Neutrophil (primary cell): ENCODE results near the gene SHROOM2.

Experiments used
- H3K27ac ChIP-seq: fragments of 200-600 bp; sonication (generic); 2 replicates; pipeline ENCODE4 v1.5.1; 2016; ENCODE audit warnings: mild to moderate bottlenecking, moderate library complexity
- H3K27me3 ChIP-seq: fragments of 200-600 bp; sonication (generic); 2 replicates; pipeline ENCODE4 v1.6.0; 2016; ENCODE audit warnings: mild to moderate bottlenecking
- H3K36me3 ChIP-seq: fragments of 200-600 bp; sonication (generic); 2 replicates; pipeline ENCODE4 v1.5.1; 2017
- H3K4me1 ChIP-seq, 2 experiments: fragments of 200-600 bp in 1 of 2; sonication (generic) in 1 of 2; 1 replicate in 1 of 2; 2 replicates in 1 of 2; pipeline versions ENCODE4 v1.5.1 to v1.6.1; 2013 to 2016; ENCODE audit warnings: low read depth in 1 of 2, low read length in 1 of 2, mild to moderate bottlenecking in 1 of 2, moderate library complexity in 1 of 2; ENCODE audit not compliant: control insufficient read depth in 1 of 2, insufficient read depth in 1 of 2
- H3K4me3 ChIP-seq, 2 experiments: fragments of 200-600 bp in 1 of 2; sonication (generic) in 1 of 2; 1 replicate in 1 of 2; 2 replicates in 1 of 2; pipeline ENCODE4 v1.5.1; 2013 to 2016; ENCODE audit warnings: low read depth in 1 of 2, low read length in 1 of 2, mild to moderate bottlenecking in 1 of 2, moderate library complexity in 1 of 2
- H3K9me3 ChIP-seq: fragments of 200-600 bp; sonication (generic); 2 replicates; pipeline ENCODE4 v1.5.1; 2016
- CTCF ChIP-seq: fragments of 200-600 bp; sonication (generic); IDR thresholded peaks from 2 replicates; pipeline ENCODE4 v1.5.1; 2016; ENCODE audit warnings: antibody characterized with exemption

Gene SHROOM2

DNA sequence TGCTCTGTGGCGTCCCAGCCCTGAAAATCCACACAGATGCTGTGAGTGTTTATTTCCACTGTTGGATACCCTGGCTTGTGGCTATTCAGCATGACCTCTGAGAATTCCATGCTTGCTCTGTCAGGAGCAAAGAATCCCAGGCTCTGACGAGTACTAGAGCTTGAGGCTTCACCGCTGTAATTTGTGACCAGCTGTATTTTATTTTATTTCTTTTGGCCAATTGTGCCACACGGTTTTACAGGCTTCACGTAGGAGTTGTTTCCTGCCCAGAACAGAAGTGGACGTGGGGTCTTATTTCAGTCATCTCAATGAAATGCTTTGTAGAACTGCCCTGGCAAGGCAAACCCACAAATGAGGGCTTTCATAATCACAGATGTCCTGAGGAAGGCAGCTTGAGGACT lies 111.5 kb downstream of the SHROOM2 start:
- no peaks in the 10 kb centered on the region for H3K27me3 ChIP-seq
- H3K4me3 ChIP-seq = no peak overlapping the region
- TF ChIP-seq CTCF = no peak
- H3K36me3 ChIP-seq = no peaks in the 10 kb centered on the region
- no peaks in the 10 kb centered on the region for H3K9me3 ChIP-seq
- no peaks in the 10 kb centered on the region for H3K4me1 ChIP-seq
- H3K27ac ChIP-seq = no peak overlapping the region

DNA sequence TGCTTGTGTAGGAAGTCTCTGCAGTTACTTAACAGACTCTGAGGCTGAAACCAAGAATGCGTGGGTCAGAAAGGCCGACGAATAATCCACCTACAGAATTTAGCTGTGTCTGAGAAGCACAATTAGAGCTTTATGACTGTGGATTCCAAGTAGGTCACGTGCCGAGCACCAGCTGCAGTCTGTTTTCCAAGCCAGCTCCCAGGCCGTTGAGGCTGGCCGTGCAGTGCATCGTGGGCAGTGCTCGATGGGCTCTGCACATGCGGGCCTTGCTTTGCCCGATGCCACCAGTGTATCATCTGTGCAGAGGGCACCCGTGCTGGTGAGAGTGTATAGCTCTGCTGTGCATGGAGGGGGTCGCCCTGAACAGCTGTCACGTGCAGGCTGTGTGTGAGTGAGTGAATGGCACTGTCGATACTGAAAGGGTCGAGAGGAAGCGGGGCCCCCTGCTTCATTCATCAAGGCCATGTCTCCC lies 113.4 kb downstream of the SHROOM2 start:
- Histone ChIP-seq H3K27me3 (no peaks in the 10 kb centered on the region), H3K4me3 (no peak overlapping the region), H3K27ac (no peak overlapping the region), H3K9me3 (no peaks in the 10 kb centered on the region), H3K4me1 (no peaks in the 10 kb centered on the region), H3K36me3 (no peaks in the 10 kb centered on the region)
- TF ChIP-seq CTCF = no peak

DNA sequence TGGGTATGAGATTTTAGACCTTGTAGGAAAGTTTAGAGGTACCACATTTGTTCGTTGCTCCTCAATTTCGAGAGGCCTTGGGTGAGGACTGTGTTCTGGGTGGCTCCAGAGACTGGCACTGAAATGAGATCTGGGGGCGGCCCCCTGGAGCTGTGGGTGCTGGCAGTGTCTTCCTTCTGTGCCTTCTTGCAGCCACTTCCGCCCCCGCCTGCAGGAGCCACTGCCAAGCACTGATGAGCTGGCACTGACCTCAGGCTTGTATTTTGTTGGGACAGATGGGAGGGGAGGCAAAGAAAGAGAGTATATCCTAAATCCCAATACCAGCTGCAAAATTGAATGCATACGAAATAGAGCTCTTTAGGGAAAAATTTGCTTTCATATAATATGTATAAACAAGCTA lies 116.4 kb downstream of the SHROOM2 start:
- Histone ChIP-seq H3K27ac (no peak overlapping the region), H3K4me1 (peaks cover 0 to 6% of the 10 kb centered on the region in 2 experiments), H3K4me3 (no peak overlapping the region), H3K36me3 (no peaks in the 10 kb centered on the region), H3K27me3 (no peaks in the 10 kb centered on the region), H3K9me3 (no peaks in the 10 kb centered on the region)
- TF ChIP-seq CTCF = no peak

GRCh38 chrX:9903146-9903545 lies 116.9 kb downstream of the SHROOM2 start:
- Histone ChIP-seq H3K27me3 (no peaks in the 10 kb centered on the region), H3K4me3 (no peak overlapping the region), H3K27ac (no peak overlapping the region), H3K36me3 (no peaks in the 10 kb centered on the region), H3K9me3 (no peaks in the 10 kb centered on the region), H3K4me1 (peaks cover 0 to 9% of the 10 kb centered on the region in 2 experiments)
- TF ChIP-seq CTCF = no peak

DNA sequence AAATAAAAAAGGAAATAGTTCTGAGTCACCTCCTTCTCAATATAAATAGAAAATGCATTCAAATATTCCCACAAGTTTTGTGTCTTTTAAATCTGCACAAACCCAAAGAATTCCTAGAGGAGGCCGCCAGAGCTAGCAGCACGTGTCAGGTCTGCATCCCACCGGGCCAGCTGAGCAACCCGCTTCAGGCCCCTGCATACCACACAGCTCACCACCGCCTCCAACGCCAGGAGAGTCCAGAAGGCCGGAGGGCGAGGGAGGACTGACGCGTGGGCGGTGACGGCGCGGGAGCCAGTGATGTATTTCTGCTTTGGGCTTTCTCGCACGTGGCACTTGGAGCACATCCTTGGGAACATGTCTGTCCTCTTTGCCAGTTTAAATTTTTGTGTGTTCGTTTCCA lies 119.1 kb downstream of the SHROOM2 start:
- Histone ChIP-seq H3K27ac (no peak overlapping the region), H3K4me3 (no peak overlapping the region), H3K27me3 (no peaks in the 10 kb centered on the region), H3K36me3 (no peaks in the 10 kb centered on the region), H3K9me3 (no peaks in the 10 kb centered on the region), H3K4me1 (peaks cover 0 to 9% of the 10 kb centered on the region in 2 experiments)
- no peak for TF ChIP-seq CTCF

GRCh38 chrX:9905721-9906120 lies 119.5 kb downstream of the SHROOM2 start:
- Histone ChIP-seq H3K27me3 (no peaks in the 10 kb centered on the region), H3K4me3 (no peak overlapping the region), H3K27ac (no peak overlapping the region), H3K9me3 (no peaks in the 10 kb centered on the region), H3K4me1 (peaks cover 0 to 9% of the 10 kb centered on the region in 2 experiments), H3K36me3 (no peaks in the 10 kb centered on the region)
- TF ChIP-seq CTCF = no peak
